Fibroblast of villous mesenchyme (primary cell): ENCODE measurements around the gene BLVRA. TPM values are rescaled to one million over a fixed set of nuclear protein-coding genes. Genes with fewer than 3 reads are reported as not detected.
"Not testable (repeated sequence)": the region's sequence is repeated elsewhere in the genome, so short reads cannot be mapped to it uniquely, and the experiment has no call there.

ENCODE experiments used
- DNase-seq: peaks from one replicate; pipeline ENCODE4 v3.0.0-alpha.2; 2010; ENCODE audit warnings: low read depth
- H3K4me3 ChIP-seq: 2 replicates; pipeline ENCODE4 v1.5.1; 2011; ENCODE audit warnings: low read depth, mild to moderate bottlenecking, low read length
- total RNA-seq: library from RNA; depleted of rRNA; stranded (reverse); fragments of >200 nt; gene quantifications from 2 replicates; pipeline ENCODE4 v1.2.3, GENCODE V29; 2012
- TF ChIP-seq, protein P1 (sequence below): IDR thresholded peaks from 2 replicates; pipeline ENCODE4 v1.5.1; 2012; ENCODE audit warnings: low read depth, mild to moderate bottlenecking, low read length; ENCODE audit not compliant: insufficient read depth

Gene BLVRA
- 14.7 and 24.2 TPM in 2 replicates for total RNA-seq

GRCh38 chr7:43758029-43758821, at the start of gene BLVRA:
TSS of gene BLVRA (plus strand) at chr7:43758680. CDS start at chr7:43771159, 12,479 bp downstream.
- DNase-seq, result peak; percentile 48
- TF ChIP-seq, protein P1, sequence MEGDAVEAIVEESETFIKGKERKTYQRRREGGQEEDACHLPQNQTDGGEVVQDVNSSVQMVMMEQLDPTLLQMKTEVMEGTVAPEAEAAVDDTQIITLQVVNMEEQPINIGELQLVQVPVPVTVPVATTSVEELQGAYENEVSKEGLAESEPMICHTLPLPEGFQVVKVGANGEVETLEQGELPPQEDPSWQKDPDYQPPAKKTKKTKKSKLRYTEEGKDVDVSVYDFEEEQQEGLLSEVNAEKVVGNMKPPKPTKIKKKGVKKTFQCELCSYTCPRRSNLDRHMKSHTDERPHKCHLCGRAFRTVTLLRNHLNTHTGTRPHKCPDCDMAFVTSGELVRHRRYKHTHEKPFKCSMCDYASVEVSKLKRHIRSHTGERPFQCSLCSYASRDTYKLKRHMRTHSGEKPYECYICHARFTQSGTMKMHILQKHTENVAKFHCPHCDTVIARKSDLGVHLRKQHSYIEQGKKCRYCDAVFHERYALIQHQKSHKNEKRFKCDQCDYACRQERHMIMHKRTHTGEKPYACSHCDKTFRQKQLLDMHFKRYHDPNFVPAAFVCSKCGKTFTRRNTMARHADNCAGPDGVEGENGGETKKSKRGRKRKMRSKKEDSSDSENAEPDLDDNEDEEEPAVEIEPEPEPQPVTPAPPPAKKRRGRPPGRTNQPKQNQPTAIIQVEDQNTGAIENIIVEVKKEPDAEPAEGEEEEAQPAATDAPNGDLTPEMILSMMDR, result no peak
- peak within 1 kb of the TSS; percentile 71 for H3K4me3 ChIP-seq

GRCh38 chr7:43711503-43711902, 47.0 kb upstream of the BLVRA start:
- H3K4me3 ChIP-seq, result no peak overlapping the region
- no peak for DNase-seq
- TF ChIP-seq, protein P1, result no peak

- not testable (repeated sequence) for DNase-seq, H3K4me3 ChIP-seq
Observed at GRCh38 chr7:43715966-43716365, 42.5 kb upstream of the BLVRA start.

DNA sequence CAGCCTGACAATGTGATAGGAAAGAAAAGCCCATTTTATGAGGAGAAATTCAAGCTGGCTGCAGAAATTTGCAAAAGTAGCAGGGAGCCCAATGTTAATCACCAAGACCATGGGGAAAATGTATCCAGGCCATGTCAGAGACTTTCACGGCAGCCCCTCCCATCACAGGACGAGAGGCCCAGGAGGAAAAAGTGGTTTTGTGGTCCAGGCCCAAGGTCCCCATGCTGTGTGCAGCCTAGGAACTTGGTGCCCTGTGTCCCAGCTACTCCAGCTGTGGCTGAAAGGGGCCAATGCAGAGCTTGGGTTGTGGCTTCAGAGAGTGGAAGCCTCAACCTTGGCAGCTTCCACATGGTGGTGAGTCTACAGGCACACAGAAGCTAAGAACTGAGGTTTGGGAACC, 41.9 kb upstream of the BLVRA start:
- no peak for DNase-seq
- H3K4me3 ChIP-seq, result no peak overlapping the region
- TF ChIP-seq, protein P1, result no peak

DNA sequence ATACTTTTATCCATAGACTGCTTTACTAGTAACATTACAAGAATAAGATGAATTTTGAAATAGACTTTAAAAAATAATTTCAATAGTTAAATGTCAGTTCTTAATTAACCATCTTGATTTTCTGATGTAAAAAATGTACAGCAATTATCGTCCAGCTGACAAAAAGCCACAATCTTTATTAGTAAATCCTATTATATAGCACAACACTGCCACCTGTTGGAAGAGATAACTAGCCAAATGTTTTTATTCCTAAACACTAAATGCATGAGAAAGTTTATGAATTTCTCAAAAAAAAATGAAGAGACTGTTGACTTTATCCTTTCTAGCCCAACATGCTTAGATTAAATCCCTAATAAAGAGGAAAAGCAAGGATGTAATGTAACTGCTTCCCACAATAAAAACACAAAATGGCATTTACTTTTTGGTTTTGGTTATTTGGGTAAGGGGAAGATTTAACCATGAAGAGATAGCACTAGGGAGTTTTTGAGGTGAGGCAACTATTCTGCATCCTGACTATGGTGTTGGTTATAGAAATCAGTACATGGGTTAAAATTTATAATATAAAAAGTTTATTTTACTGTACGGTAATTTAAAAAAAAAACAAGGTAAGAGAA, 37.2 kb upstream of the BLVRA start:
- DNase-seq, result peak; percentile 75
- H3K4me3 ChIP-seq, result no peak overlapping the region
- TF ChIP-seq, protein P1, result peak; percentile 58

DNA sequence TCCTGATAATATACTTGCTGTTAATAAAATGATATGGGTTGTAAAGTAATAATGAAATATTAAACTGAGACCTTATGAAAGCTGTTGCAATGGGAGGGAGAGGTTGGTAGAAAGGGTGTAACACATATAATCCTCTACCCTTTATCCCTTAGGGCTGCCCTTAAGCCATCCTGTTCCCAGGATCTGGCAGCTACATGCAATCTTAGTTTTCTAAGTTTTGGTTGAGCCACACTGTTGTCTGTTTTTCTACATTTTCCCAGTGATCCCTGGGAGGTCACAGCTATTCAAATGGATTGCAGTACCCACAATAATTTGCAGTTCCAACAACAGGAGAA, 35.5 kb upstream of the BLVRA start:
- DNase-seq, result no peak
- TF ChIP-seq, protein P1, result no peak
- no peak overlapping the region for H3K4me3 ChIP-seq

GRCh38 chr7:43725251-43725650, 33.2 kb upstream of the BLVRA start:
- DNase-seq, result no peak
- no peak overlapping the region for H3K4me3 ChIP-seq
- TF ChIP-seq, protein P1, result no peak
